ENCODE results near the gene BMPER.

- TF ChIP-seq MXI1 (IDR thresholded peaks at IDR 0.05; ENCODE audit: low read depth, low read length) (no peak), CBX3 (IDR thresholded peaks at IDR 0.05; ENCODE audit: borderline replicate concordance, low read depth) (no peak)
Observed at GRCh38 chr7:33970536-33970935, 65.2 kb downstream of the BMPER start.
